Aorta (tissue), 5 donors: ENCODE measurements around the gene GGNBP2. TPM values are rescaled to one million over a fixed set of nuclear protein-coding genes. Genes with fewer than 3 reads are reported as not detected.
"Not testable (repeated sequence)": the region's sequence is repeated elsewhere in the genome, so short reads cannot be mapped to it uniquely, and the experiment has no call there.

Experiments
- ATAC-seq: fragments of 200-7000 bp; cut with Tn5 transposase; one replicate; pipeline ENCODE4 v1.9.1; 2022; ENCODE audit warnings: moderate library complexity; ENCODE audit not compliant: low FRiP score
- DNase-seq, 2 donors: peaks; one replicate each; pipeline ENCODE4 v3.0.0-alpha.2; 2020
- H3K27ac ChIP-seq, 2 donors: one replicate each; pipeline ENCODE4 v1.5.1; 2013; ENCODE audit warnings: low read length in 2 of 2, mild to moderate bottlenecking in 2 of 2, moderate library complexity in 2 of 2, control low read depth in 1 of 2, inconsistent platforms in 1 of 2, low read depth in 1 of 2
- H3K27me3 ChIP-seq, 2 donors: one replicate each; pipeline ENCODE4 v1.6.1; 2013; ENCODE audit warnings: control low read depth in 1 of 2, low read length in 1 of 2, mild to moderate bottlenecking in 1 of 2, moderate library complexity in 1 of 2; ENCODE audit not compliant: insufficient read depth in 2 of 2, control insufficient read depth in 1 of 2
- H3K36me3 ChIP-seq, 2 donors: one replicate each; pipeline ENCODE4 v1.6.1; 2013; ENCODE audit warnings: control low read depth in 1 of 2, low read length in 1 of 2, mild to moderate bottlenecking in 1 of 2; ENCODE audit not compliant: insufficient read depth in 2 of 2, control insufficient read depth in 1 of 2
- H3K4me1 ChIP-seq, 2 donors: one replicate each; pipeline ENCODE4 v1.6.1; 2013; ENCODE audit warnings: low read length in 2 of 2, control low read depth in 1 of 2, mild to moderate bottlenecking in 1 of 2, moderate library complexity in 1 of 2; ENCODE audit not compliant: insufficient read depth in 2 of 2, control insufficient read depth in 1 of 2
- H3K4me3 ChIP-seq, 2 donors: one replicate each; pipeline ENCODE4 v1.5.1; 2013; ENCODE audit warnings: low read length in 2 of 2, control low read depth in 1 of 2, mild to moderate bottlenecking in 1 of 2
- H3K9me3 ChIP-seq: one replicate; pipeline ENCODE4 v1.6.1; 2013; ENCODE audit warnings: mild to moderate bottlenecking, low read length; ENCODE audit not compliant: control insufficient read depth
- WGBS, 2 donors: extraction: QIAGEN DNeasy Blood & Tissue Kit; methylation state at CpG; one replicate each; pipeline ENCODE4 v1.1.7; 2013; 5-methylcytosine and 5-hydroxymethylcytosine counted together
- intact Hi-C, 2 donors: fragments of 100-400 bp; cut with DNase I; formaldehyde crosslinking; loops; one replicate each; pipeline versions ENCODE4 v1.14.2 to v1.15.0; 2022
- polyA plus RNA-seq, 2 donors: library from polyadenylated mRNA; stranded (reverse); fragments of 200-250 nt; gene quantifications; one replicate each; pipeline ENCODE4 v1.2.3, GENCODE V29; 2013
- total RNA-seq, 2 donors: library from RNA; stranded (reverse); fragmentation: NEBNext Ultra II Directional; extraction: Animal tissue kit (Norgen Biotek cat#: 25700); gene quantifications; one replicate each; pipeline ENCODE4 v1.2.1, GENCODE V29; 2021
- donor health status: healthy with polysubstance abuse.
- donor health status: Bipolar disorder and iron deficiency.
- donor health status: DM: no; HTN: no; CAD: no.
- donor health status: DM: no; HTN: no; CAD: no.
- donor health status: DM: yes; HTN: yes; CAD: no.

Gene GGNBP2
- total and polyA plus RNA-seq, 4 donors: 37.4 to 80.4 (median 63.8) TPM

GRCh38 chr17:36600936-36601302 lies 56.2 kb downstream of the GGNBP2 start:
- DNase-seq (no peak), ATAC-seq (no peak)
- H3K4me3 ChIP-seq: peak overlapping the region; percentile 50 to 55
- no peaks in the 10 kb centered on the region for H3K36me3 ChIP-seq
- WGBS, 2 donors: 10 to 11% methylated on average over 10 of the region's 10 CpGs
- no peaks in the 10 kb centered on the region for H3K27me3 ChIP-seq
- no peaks in the 10 kb centered on the region for H3K9me3 ChIP-seq
- no peaks in the 10 kb centered on the region for H3K4me1 ChIP-seq
- peak overlapping the region in 1 of 2 donors; percentile 55 for H3K27ac ChIP-seq
- intact Hi-C loops: loop anchor here in 1 of 2 donors (5.0 kb wide), 2 partner anchors 59 to 446 kb away; partner anchors contain the start of gene GGNBP2

GRCh38 chr17:36601303-36602029 lies 56.7 kb downstream of the GGNBP2 start, which contains the start of gene MRM1:
MRM1 (plus strand) TSS chr17:36601583; CDS start chr17:36601811, 228 bp downstream.
- intact Hi-C loops: loop anchor here in 1 of 2 donors (5.0 kb wide), 2 partner anchors 59 to 446 kb away; partner anchors contain the start of gene GGNBP2
- Histone ChIP-seq H3K36me3 (no peaks in the 10 kb centered on the region), H3K9me3 (no peaks in the 10 kb centered on the region), H3K27me3 (no peaks in the 10 kb centered on the region), H3K4me3 (peak within 1 kb of the TSS; percentile 50 to 55), H3K4me1 (no peaks in the 10 kb centered on the region), H3K27ac (peak within 1 kb of the TSS; percentile 2 to 55)
- DNase-seq: peak; percentile 97 to 98
- 0% methylated on average over 59 to 60 of the region's 60 CpGs for WGBS, 2 donors
- peak; percentile 96 for ATAC-seq

- Histone ChIP-seq H3K4me3 (peak overlapping the region; percentile 50 to 55), H3K27ac (no peak overlapping the region), H3K4me1 (no peaks in the 10 kb centered on the region), H3K9me3 (no peaks in the 10 kb centered on the region), H3K36me3 (no peaks in the 10 kb centered on the region), H3K27me3 (no peaks in the 10 kb centered on the region)
- 3 to 4% methylated on average over 38 of the region's 38 CpGs for WGBS, 2 donors
- DNase-seq (no peak), ATAC-seq (peak; percentile 23)
- intact Hi-C loops: loop anchor here in 1 of 2 donors (5.0 kb wide), 2 partner anchors 60 to 445 kb away; partner anchors contain the start of gene GGNBP2
Observed at GRCh38 chr17:36602030-36602748, 57.5 kb downstream of the GGNBP2 start.

GRCh38 chr17:36602924-36603384 lies 58.2 kb downstream of the GGNBP2 start:
- WGBS, 2 donors: 25% methylated on average over 5 of the region's 5 CpGs
- no peak for ATAC-seq
- intact Hi-C loops: loop anchor here in 1 of 2 donors (5.0 kb wide), 2 partner anchors 61 to 444 kb away; partner anchors contain the start of gene GGNBP2
- Histone ChIP-seq H3K4me3 (no peak overlapping the region), H3K36me3 (no peaks in the 10 kb centered on the region), H3K9me3 (no peaks in the 10 kb centered on the region), H3K27ac (no peak overlapping the region), H3K27me3 (no peaks in the 10 kb centered on the region), H3K4me1 (no peaks in the 10 kb centered on the region)
- no peak for DNase-seq

- H3K4me3 ChIP-seq, H3K27me3 ChIP-seq, ATAC-seq, H3K36me3 ChIP-seq, intact Hi-C loops, H3K27ac ChIP-seq, H3K4me1 ChIP-seq, H3K9me3 ChIP-seq: not testable (repeated sequence)
- DNase-seq: peak in 1 of 2 donors; percentile 42
- 95 to 99% methylated on average over 5 of the region's 5 CpGs for WGBS, 2 donors
Observed at GRCh38 chr17:36605028-36605427, 60.3 kb downstream of the GGNBP2 start.

GRCh38 chr17:36608280-36608679 lies 63.6 kb downstream of the GGNBP2 start:
- no peak overlapping the region for H3K27ac ChIP-seq
- H3K9me3 ChIP-seq: no peaks in the 10 kb centered on the region
- H3K36me3 ChIP-seq: no peaks in the 10 kb centered on the region
- H3K27me3 ChIP-seq: no peaks in the 10 kb centered on the region
- ATAC-seq (no peak), DNase-seq (peak in 1 of 2 donors; percentile 59)
- H3K4me1 ChIP-seq: no peaks in the 10 kb centered on the region
- intact Hi-C loops: no loop called here
- no peak overlapping the region for H3K4me3 ChIP-seq
- 84 to 86% methylated on average over 7 of the region's 7 CpGs for WGBS, 2 donors

GRCh38 chr17:36608794-36609497 lies 64.2 kb downstream of the GGNBP2 start:
- no peaks in the 10 kb centered on the region for H3K4me1 ChIP-seq
- no peaks in the 10 kb centered on the region for H3K27me3 ChIP-seq
- H3K36me3 ChIP-seq: no peaks in the 10 kb centered on the region
- 29 to 31% methylated on average over 24 of the region's 24 CpGs for WGBS, 2 donors
- intact Hi-C loops: no loop called here
- no peak overlapping the region for H3K27ac ChIP-seq
- H3K4me3 ChIP-seq: no peak overlapping the region
- ATAC-seq: no peak
- no peaks in the 10 kb centered on the region for H3K9me3 ChIP-seq
- DNase-seq: peak; percentile 63 to 80

- ATAC-seq (no peak), DNase-seq (no peak)
- Histone ChIP-seq H3K27ac (no peak overlapping the region), H3K36me3 (no peaks in the 10 kb centered on the region), H3K9me3 (no peaks in the 10 kb centered on the region), H3K4me3 (no peak overlapping the region), H3K27me3 (no peaks in the 10 kb centered on the region), H3K4me1 (no peaks in the 10 kb centered on the region)
- 74 to 77% methylated on average over 7 of the region's 7 CpGs for WGBS, 2 donors
- intact Hi-C loops: no loop called here
Observed at GRCh38 chr17:36609498-36609862, 64.8 kb downstream of the GGNBP2 start.
